ENCODE data around the gene SHISA9. TPM values are rescaled to one million over a fixed set of nuclear protein-coding genes. Genes with fewer than 3 reads are reported as not detected.

Gene SHISA9
- total RNA-seq, 1 experiment from 2014 or later, result not detected

- POLR2A ChIA-PET (ENCODE audit: unreplicated experiment), result no interaction called here
- no peaks in the 10 kb centered on the region for H3K4me1 ChIP-seq (ENCODE audit: insufficient read depth, low read length)
- no peaks in the 10 kb centered on the region for H3K9me2 ChIP-seq (replicated peaks; ENCODE audit: low read length)
- intact Hi-C loops (cut with micrococcal nuclease), result no loop called here
- H3K9ac ChIP-seq (ENCODE audit: low read length), result no peak overlapping the region
- BruUV-seq (replicated peaks), result no TSS peak
- no peak overlapping the region for H3K4me3 ChIP-seq (ENCODE audit: low read length)
- H2AFZ ChIP-seq (ENCODE audit: low read length), result no peak overlapping the region
- H3K27ac ChIP-seq (ENCODE audit: low read length), result no peak overlapping the region
- H3K79me2 ChIP-seq (ENCODE audit: low read length), result no peaks in the 10 kb centered on the region
- H3K36me3 ChIP-seq (ENCODE audit: low read depth, low read length), result no peaks in the 10 kb centered on the region
- no peaks in the 10 kb centered on the region for H4K20me1 ChIP-seq (ENCODE audit: low read length)
- CTCF ChIA-PET, result no interaction called here
- TF ChIP-seq, protein P1, sequence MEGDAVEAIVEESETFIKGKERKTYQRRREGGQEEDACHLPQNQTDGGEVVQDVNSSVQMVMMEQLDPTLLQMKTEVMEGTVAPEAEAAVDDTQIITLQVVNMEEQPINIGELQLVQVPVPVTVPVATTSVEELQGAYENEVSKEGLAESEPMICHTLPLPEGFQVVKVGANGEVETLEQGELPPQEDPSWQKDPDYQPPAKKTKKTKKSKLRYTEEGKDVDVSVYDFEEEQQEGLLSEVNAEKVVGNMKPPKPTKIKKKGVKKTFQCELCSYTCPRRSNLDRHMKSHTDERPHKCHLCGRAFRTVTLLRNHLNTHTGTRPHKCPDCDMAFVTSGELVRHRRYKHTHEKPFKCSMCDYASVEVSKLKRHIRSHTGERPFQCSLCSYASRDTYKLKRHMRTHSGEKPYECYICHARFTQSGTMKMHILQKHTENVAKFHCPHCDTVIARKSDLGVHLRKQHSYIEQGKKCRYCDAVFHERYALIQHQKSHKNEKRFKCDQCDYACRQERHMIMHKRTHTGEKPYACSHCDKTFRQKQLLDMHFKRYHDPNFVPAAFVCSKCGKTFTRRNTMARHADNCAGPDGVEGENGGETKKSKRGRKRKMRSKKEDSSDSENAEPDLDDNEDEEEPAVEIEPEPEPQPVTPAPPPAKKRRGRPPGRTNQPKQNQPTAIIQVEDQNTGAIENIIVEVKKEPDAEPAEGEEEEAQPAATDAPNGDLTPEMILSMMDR (conservative IDR thresholded peaks at IDR 0.05; ENCODE audit: low read depth, low read length), result no peak
- TF ChIP-seq EZH2 (IDR thresholded peaks at IDR 0.05; ENCODE audit: low read length, unreplicated experiment) (no peak), EZH2phosphoT487 (IDR thresholded peaks at IDR 0.05; ENCODE audit: borderline replicate concordance, low read length) (no peak)
- H3F3A ChIP-seq (ENCODE audit: low read length, unreplicated experiment), result no peaks in the 10 kb centered on the region
- H3K27me3 ChIP-seq (ENCODE audit: low read length), result no peaks in the 10 kb centered on the region
- H3K9me3 ChIP-seq (ENCODE audit: low read length), result no peaks in the 10 kb centered on the region
- ATAC-seq (no peak), DNase-seq (no peak)
- H3K4me2 ChIP-seq (ENCODE audit: low read length), result no peak overlapping the region
Measured at GRCh38 chr16:13018026-13018425, 116.6 kb downstream of the SHISA9 start.

- Histone ChIP-seq H3K4me3 (ENCODE audit: low read length) (no peak overlapping the region), H3K4me2 (ENCODE audit: low read length) (no peak overlapping the region), H3K9me3 (ENCODE audit: low read length) (no peaks in the 10 kb centered on the region), H3F3A (ENCODE audit: low read length, unreplicated experiment) (no peaks in the 10 kb centered on the region), H3K9ac (ENCODE audit: low read length) (no peak overlapping the region), H3K27me3 (ENCODE audit: low read length) (no peaks in the 10 kb centered on the region), H3K36me3 (ENCODE audit: low read depth, low read length) (no peaks in the 10 kb centered on the region), H3K27ac (ENCODE audit: low read length) (no peak overlapping the region), H4K20me1 (ENCODE audit: low read length) (no peaks in the 10 kb centered on the region), H3K79me2 (ENCODE audit: low read length) (no peaks in the 10 kb centered on the region), H3K4me1 (ENCODE audit: insufficient read depth, low read length) (no peaks in the 10 kb centered on the region), H3K9me2 (replicated peaks; ENCODE audit: low read length) (no peaks in the 10 kb centered on the region), H2AFZ (ENCODE audit: low read length) (no peak overlapping the region)
- ChIA-PET CTCF (no interaction called here), POLR2A (ENCODE audit: unreplicated experiment) (no interaction called here)
- intact Hi-C loops (cut with micrococcal nuclease), result no loop called here
- BruUV-seq (replicated peaks), result no TSS peak
- DNase-seq (peak; percentile 43), ATAC-seq (no peak)
- no peak for TF ChIP-seq EZH2phosphoT487 (IDR thresholded peaks at IDR 0.05; ENCODE audit: borderline replicate concordance, low read length)
- TF ChIP-seq EZH2 (IDR thresholded peaks at IDR 0.05; ENCODE audit: low read length, unreplicated experiment), result no peak
- TF ChIP-seq, protein P1 (conservative IDR thresholded peaks at IDR 0.05; ENCODE audit: low read depth, low read length), result no peak
Measured at GRCh38 chr16:13021996-13022395, 120.6 kb downstream of the SHISA9 start.

- BruUV-seq (replicated peaks), result no TSS peak
- H3K27me3 ChIP-seq (ENCODE audit: low read length), result no peaks in the 10 kb centered on the region
- H3K9me2 ChIP-seq (replicated peaks; ENCODE audit: low read length), result no peaks in the 10 kb centered on the region
- H3K9me3 ChIP-seq (ENCODE audit: low read length), result no peaks in the 10 kb centered on the region
- no peak for ATAC-seq
- H3K4me3 ChIP-seq (ENCODE audit: low read length), result no peak overlapping the region
- H4K20me1 ChIP-seq (ENCODE audit: low read length), result no peaks in the 10 kb centered on the region
- H3F3A ChIP-seq (ENCODE audit: low read length, unreplicated experiment), result no peaks in the 10 kb centered on the region
- ChIA-PET POLR2A (ENCODE audit: unreplicated experiment) (no interaction called here), CTCF (no interaction called here)
- H3K4me1 ChIP-seq (ENCODE audit: insufficient read depth, low read length), result no peaks in the 10 kb centered on the region
- H3K36me3 ChIP-seq (ENCODE audit: low read depth, low read length), result no peaks in the 10 kb centered on the region
- no peaks in the 10 kb centered on the region for H3K79me2 ChIP-seq (ENCODE audit: low read length)
- no peak overlapping the region for H2AFZ ChIP-seq (ENCODE audit: low read length)
- no peak overlapping the region for H3K9ac ChIP-seq (ENCODE audit: low read length)
- DNase-seq, result no peak
- H3K4me2 ChIP-seq (ENCODE audit: low read length), result no peak overlapping the region
- H3K27ac ChIP-seq (ENCODE audit: low read length), result no peak overlapping the region
- TF ChIP-seq, protein P1 (conservative IDR thresholded peaks at IDR 0.05; ENCODE audit: low read depth, low read length), result no peak
- no peak for TF ChIP-seq EZH2phosphoT487 (IDR thresholded peaks at IDR 0.05; ENCODE audit: borderline replicate concordance, low read length)
- no peak for TF ChIP-seq EZH2 (IDR thresholded peaks at IDR 0.05; ENCODE audit: low read length, unreplicated experiment)
- intact Hi-C loops (cut with micrococcal nuclease), result no loop called here
Measured at GRCh38 chr16:13029786-13030185, 128.4 kb downstream of the SHISA9 start.
